Choroid plexus epithelial cell (primary cell): ENCODE data around the gene PPM1B.
"Not testable (repeated sequence)": the region's sequence is repeated elsewhere in the genome, so short reads cannot be mapped to it uniquely, and the experiment has no call there.

ENCODE experiments used
- DNase-seq: peaks from one replicate; pipeline ENCODE4 v3.0.0-alpha.2; 2010; ENCODE audit warnings: low read depth
- H3K4me3 ChIP-seq: 2 replicates; pipeline ENCODE4 v1.5.1; 2011; ENCODE audit warnings: low read depth, mild to moderate bottlenecking, control low read depth, low read length, moderate library complexity
- CTCF ChIP-seq: conservative IDR thresholded peaks from 2 replicates; pipeline ENCODE4 v1.5.1; 2011; ENCODE audit warnings: low read depth, mild to moderate bottlenecking, control low read depth, inconsistent platforms, low read length, moderate library complexity

Gene PPM1B

GRCh38 chr2:44246840-44247369, 78.2 kb downstream of the PPM1B start:
- DNase-seq = no peak
- H3K4me3 ChIP-seq = no peak overlapping the region
- no peak for TF ChIP-seq CTCF

GRCh38 chr2:44247924-44248323, 79.2 kb downstream of the PPM1B start:
- no peak for TF ChIP-seq CTCF
- DNase-seq = no peak
- no peak overlapping the region for H3K4me3 ChIP-seq

- not testable (repeated sequence) for DNase-seq, H3K4me3 ChIP-seq
These were observed 80.6 kb downstream of the PPM1B start for GRCh38 chr2:44249269-44249668.

- DNase-seq = no peak
- no peak overlapping the region for H3K4me3 ChIP-seq
- TF ChIP-seq CTCF = no peak
These were observed 81.7 kb downstream of the PPM1B start for GRCh38 chr2:44250376-44250775.

GRCh38 chr2:44254023-44254422, 85.3 kb downstream of the PPM1B start:
- no peak for DNase-seq
- no peak for TF ChIP-seq CTCF
- H3K4me3 ChIP-seq = no peak overlapping the region

- DNase-seq, H3K4me3 ChIP-seq: not testable (repeated sequence)
These were observed 87.0 kb downstream of the PPM1B start for GRCh38 chr2:44255704-44256103.

GRCh38 chr2:44257802-44258201, 89.1 kb downstream of the PPM1B start:
- DNase-seq, H3K4me3 ChIP-seq: not testable (repeated sequence)

GRCh38 chr2:44267269-44267795, 98.7 kb downstream of the PPM1B start:
- no peak for TF ChIP-seq CTCF
- no peak overlapping the region for H3K4me3 ChIP-seq
- no peak for DNase-seq
